Neural cell (in vitro differentiated cells): ENCODE results near the gene RELT. TPM values are rescaled to one million over a fixed set of nuclear protein-coding genes. Genes with fewer than 3 reads are reported as not detected.

Source experiments
- H2AFZ ChIP-seq: fragments of 200-600, 300-800 bp; sonication (generic), shearing (Covaris generic); 2 replicates; pipeline ENCODE4 v1.6.0; 2014; ENCODE audit warnings: low read depth, mild to moderate bottlenecking, antibody characterized with exemption, low read length, moderate library complexity
- H3F3A ChIP-seq: fragments of 200-600 bp; shearing (Covaris generic); 2 replicates; pipeline ENCODE4 v1.6.1; 2016; ENCODE audit warnings: mild to moderate bottlenecking, moderate library complexity, mixed read lengths, antibody characterized with exemption, low read length; ENCODE audit not compliant: insufficient read depth, poor library complexity, severe bottlenecking
- H3K27ac ChIP-seq: fragments of 200-600, 300-800 bp; sonication (generic), shearing (Covaris generic); 2 replicates; pipeline ENCODE4 v1.5.1; 2014; ENCODE audit warnings: mild to moderate bottlenecking, low read length, moderate library complexity
- H3K27me3 ChIP-seq: fragments of 300-800, 200-600 bp; sonication (generic), shearing (Covaris generic); 2 replicates; pipeline ENCODE4 v1.6.0; 2014; ENCODE audit warnings: mild to moderate bottlenecking, low read depth, low read length, moderate library complexity; ENCODE audit not compliant: insufficient read depth
- H3K36me3 ChIP-seq: fragments of 300-800, 200-600 bp; sonication (generic), shearing (Covaris generic); 2 replicates; pipeline ENCODE4 v1.5.1; 2014; ENCODE audit warnings: mild to moderate bottlenecking, antibody characterized with exemption, low read length, moderate library complexity; ENCODE audit not compliant: insufficient read depth
- H3K4me2 ChIP-seq: fragments of 300-800, 200-600 bp; sonication (generic), shearing (Covaris generic); 2 replicates; pipeline ENCODE4 v1.6.0; 2014; ENCODE audit warnings: mild to moderate bottlenecking, low read length
- H3K4me3 ChIP-seq: fragments of 300-800, 200-600 bp; sonication (generic), shearing (Covaris generic); 2 replicates; pipeline ENCODE4 v1.5.1; 2014; ENCODE audit warnings: mild to moderate bottlenecking, low read length, moderate library complexity
- H3K79me2 ChIP-seq: fragments of 200-600 bp; shearing (Covaris generic); replicated peaks from 2 replicates; pipeline ENCODE4 v1.6.0; 2014; ENCODE audit warnings: mild to moderate bottlenecking, low read length, moderate library complexity; ENCODE audit not compliant: insufficient read depth
- H3K9ac ChIP-seq: fragments of 300-800, 200-600 bp; sonication (generic), shearing (Covaris generic); 2 replicates; pipeline ENCODE4 v1.6.1; 2016; ENCODE audit warnings: mild to moderate bottlenecking, low read length, mixed read lengths
- H3K9me2 ChIP-seq: fragments of 200-600 bp; shearing (Covaris generic); 2 replicates; pipeline ENCODE4 v1.6.1; 2016; ENCODE audit warnings: mild to moderate bottlenecking, low read length, mixed read lengths; ENCODE audit not compliant: insufficient read depth
- H3K9me3 ChIP-seq: fragments of 200-600, 300-800 bp; sonication (generic), shearing (Covaris generic); 2 replicates; pipeline ENCODE4 v1.6.1; 2016; ENCODE audit warnings: mild to moderate bottlenecking, mixed run types, low read length, moderate library complexity, mixed read lengths
- H4K20me1 ChIP-seq: fragments of 200-600 bp; shearing (Covaris generic); 2 replicates; pipeline ENCODE4 v1.6.1; 2016; ENCODE audit warnings: mild to moderate bottlenecking, mixed run types; ENCODE audit not compliant: insufficient read depth
- CTCF ChIP-seq: fragments of 450-650 bp; IDR thresholded peaks from 2 replicates; pipeline ENCODE4 v1.5.1; 2014; ENCODE audit warnings: antibody characterized with exemption, mild to moderate bottlenecking, moderate library complexity; ENCODE audit not compliant: poor library complexity, severe bottlenecking
- EP300 ChIP-seq: fragments of 450-650 bp; conservative IDR thresholded peaks from 2 replicates; pipeline ENCODE4 v1.6.1; 2014; ENCODE audit warnings: antibody characterized with exemption, mild to moderate bottlenecking, moderate library complexity; ENCODE audit not compliant: poor library complexity, severe bottlenecking
- EZH2 ChIP-seq: fragments of 200-600, 300-800 bp; shearing (Covaris generic), sonication (generic); IDR thresholded peaks from 2 replicates; pipeline ENCODE4 v1.6.1; 2014; ENCODE audit warnings: antibody characterized with exemption, low read length, borderline replicate concordance, mild to moderate bottlenecking; ENCODE audit not compliant: insufficient read depth, poor library complexity, severe bottlenecking
- MXI1 ChIP-seq: fragments of 450-650 bp; conservative IDR thresholded peaks from 2 replicates; pipeline ENCODE4 v1.6.1; 2014; ENCODE audit warnings: antibody characterized with exemption, mild to moderate bottlenecking; ENCODE audit not compliant: poor library complexity, severe bottlenecking
- POLR2AphosphoS5 ChIP-seq: IDR thresholded peaks from 2 replicates; pipeline ENCODE4 v1.6.1; 2012
- RAD21 ChIP-seq: fragments of 450-650 bp; conservative IDR thresholded peaks from 2 replicates; pipeline ENCODE4 v1.6.1; 2014; ENCODE audit warnings: antibody characterized with exemption, mild to moderate bottlenecking, moderate library complexity
- REST ChIP-seq: IDR thresholded peaks from 2 replicates; pipeline ENCODE4 v1.6.1; 2012; ENCODE audit warnings: borderline replicate concordance
- SMC3 ChIP-seq: fragments of 450-650 bp; conservative IDR thresholded peaks from 2 replicates; pipeline ENCODE4 v1.6.1; 2014; ENCODE audit warnings: antibody characterized with exemption, mild to moderate bottlenecking, moderate library complexity; ENCODE audit not compliant: poor library complexity
- TAF1 ChIP-seq: IDR thresholded peaks from 2 replicates; pipeline ENCODE4 v1.6.1; 2012; ENCODE audit warnings: low read depth
- polyA plus RNA-seq: library from polyadenylated mRNA; depleted of rRNA; stranded (reverse); fragments of >200 nt; gene quantifications from 2 replicates; pipeline ENCODE4 v1.2.3, GENCODE V29; 2014

The RELT gene
- polyA plus RNA-seq, 1 donor from 2014 or later, result 12.4 TPM

- H3K9me3 ChIP-seq, result no peaks in the 10 kb centered on the region
- no peak overlapping the region for H3K27ac ChIP-seq
- H3K27me3 ChIP-seq, result no peaks in the 10 kb centered on the region
- no peaks in the 10 kb centered on the region for H3K79me2 ChIP-seq
- H3K9ac ChIP-seq, result no peak overlapping the region
- no peak for TF ChIP-seq MXI1
- no peak for TF ChIP-seq EP300
- no peak for TF ChIP-seq TAF1
- no peak for TF ChIP-seq RAD21
- no peak for TF ChIP-seq CTCF
- no peak for TF ChIP-seq REST
- TF ChIP-seq EZH2, result no peak
- no peak for TF ChIP-seq POLR2AphosphoS5
- H3K4me3 ChIP-seq, result no peak overlapping the region
- H3K4me2 ChIP-seq, result no peak overlapping the region
- no peaks in the 10 kb centered on the region for H3F3A ChIP-seq
- no peak overlapping the region for H2AFZ ChIP-seq
- H3K9me2 ChIP-seq, result no peaks in the 10 kb centered on the region
- no peaks in the 10 kb centered on the region for H3K36me3 ChIP-seq
- no peaks in the 10 kb centered on the region for H4K20me1 ChIP-seq
Measured at GRCh38 chr11:73396251-73396930, 20.2 kb downstream of the RELT start.

- no peaks in the 10 kb centered on the region for H3K36me3 ChIP-seq
Measured at GRCh38 chr11:73396985-73397384, 20.8 kb downstream of the RELT start.

More at GRCh38 chr11:73396985-73397384, 20.8 kb downstream of the RELT start:
- no peaks in the 10 kb centered on the region for H3K27me3 ChIP-seq
- no peak overlapping the region for H3K27ac ChIP-seq
- H4K20me1 ChIP-seq, result no peaks in the 10 kb centered on the region
- H2AFZ ChIP-seq, result no peak overlapping the region
- no peaks in the 10 kb centered on the region for H3F3A ChIP-seq
- no peak overlapping the region for H3K4me3 ChIP-seq
- H3K4me2 ChIP-seq, result no peak overlapping the region
- TF ChIP-seq MXI1 (no peak), REST (no peak), TAF1 (no peak), SMC3 (no peak), EZH2 (no peak), RAD21 (no peak), EP300 (no peak), POLR2AphosphoS5 (no peak)
- H3K9ac ChIP-seq, result no peak overlapping the region
- H3K9me2 ChIP-seq, result no peaks in the 10 kb centered on the region
- no peaks in the 10 kb centered on the region for H3K79me2 ChIP-seq
- no peaks in the 10 kb centered on the region for H3K9me3 ChIP-seq
